GM23338 (cell line): ENCODE measurements around the gene ESPL1. TPM values are rescaled to one million over a fixed set of nuclear protein-coding genes. Genes with fewer than 3 reads are reported as not detected.

Experiments used
- ATAC-seq: fragments of 200-7000 bp; cut with Tn5 transposase; 3 replicates; pipeline ENCODE4 v1.9.1; 2020
- DNase-seq: peaks from one replicate; pipeline ENCODE4 v3.0.0-alpha.2; 2015; ENCODE audit warnings: low spot score
- H2AFZ ChIP-seq: fragments of 200-600 bp; sonication (generic); 2 replicates; pipeline ENCODE4 v1.8.0; 2016; ENCODE audit warnings: antibody characterized with exemption, mild to moderate bottlenecking, moderate library complexity
- H3F3A ChIP-seq: fragments of 200-600 bp; sonication (generic); replicated peaks from 2 replicates; pipeline ENCODE4 v1.8.0; 2017; ENCODE audit warnings: antibody characterized with exemption, mixed run types, low read depth
- H3K27ac ChIP-seq: fragments of 200-600 bp; sonication (generic); 2 replicates; pipeline ENCODE4 v1.6.1; 2016; ENCODE audit warnings: low read depth
- H3K27me3 ChIP-seq: fragments of 200-600 bp; sonication (generic); 2 replicates; pipeline ENCODE4 v1.8.0; 2016; ENCODE audit warnings: mild to moderate bottlenecking, mixed run types, moderate library complexity; ENCODE audit not compliant: insufficient read depth
- H3K36me3 ChIP-seq: fragments of 200-600 bp; sonication (generic); 2 replicates; pipeline ENCODE4 v1.8.0; 2016; ENCODE audit warnings: mild to moderate bottlenecking; ENCODE audit not compliant: insufficient read depth
- H3K4me1 ChIP-seq: fragments of 200-600 bp; sonication (generic); 2 replicates; pipeline ENCODE4 v1.8.0; 2016; ENCODE audit warnings: mild to moderate bottlenecking, moderate library complexity; ENCODE audit not compliant: insufficient read depth
- H3K4me2 ChIP-seq: fragments of 200-600 bp; sonication (generic); 2 replicates; pipeline ENCODE4 v1.7.1; 2017; ENCODE audit warnings: mixed run types
- H3K4me3 ChIP-seq: fragments of 200-600 bp; sonication (generic); 2 replicates; pipeline ENCODE4 v1.6.1; 2016; ENCODE audit warnings: mixed run types
- H3K79me2 ChIP-seq: fragments of 200-600 bp; sonication (generic); replicated peaks from 2 replicates; pipeline ENCODE4 v1.8.0; 2017; ENCODE audit warnings: mild to moderate bottlenecking; ENCODE audit not compliant: insufficient read depth
- H3K9me2 ChIP-seq: fragments of 200-600 bp; sonication (generic); 2 replicates; pipeline ENCODE4 v1.8.0; 2017; ENCODE audit not compliant: insufficient read depth
- H4K20me1 ChIP-seq: fragments of 200-600 bp; sonication (generic); replicated peaks from 2 replicates; pipeline ENCODE4 v1.8.0; 2017; ENCODE audit warnings: mild to moderate bottlenecking; ENCODE audit not compliant: insufficient read depth
- H3K27ac Mint-ChIP-seq: 2 replicates; pipeline ENCODE4 v1.8.0; 2020; ENCODE audit warnings: inconsistent platforms, mild to moderate bottlenecking, moderate library complexity, mixed read lengths
- H3K27me3 Mint-ChIP-seq: 3 replicates; pipeline ENCODE4 v1.8.0; 2022; ENCODE audit warnings: low read depth, mild to moderate bottlenecking, moderate library complexity, mixed read lengths, inconsistent platforms; ENCODE audit not compliant: insufficient read depth, poor library complexity
- H3K36me3 Mint-ChIP-seq: 3 replicates; pipeline ENCODE4 v1.8.0; 2021; ENCODE audit warnings: low read depth, mild to moderate bottlenecking, inconsistent platforms, moderate library complexity, mixed read lengths
- H3K4me1 Mint-ChIP-seq: 3 replicates; pipeline ENCODE4 v1.8.0; 2020; ENCODE audit warnings: mild to moderate bottlenecking, inconsistent platforms, mixed read lengths
- H3K4me3 Mint-ChIP-seq: 3 replicates; pipeline ENCODE4 v1.8.0; 2021; ENCODE audit warnings: moderate library complexity, mild to moderate bottlenecking, inconsistent platforms, mixed read lengths
- H3K9me3 Mint-ChIP-seq: 3 replicates; pipeline ENCODE4 v1.8.0; 2020; ENCODE audit warnings: moderate library complexity, mild to moderate bottlenecking, inconsistent platforms, mixed read lengths
- EZH2 ChIP-seq: fragments of 200-600 bp; sonication (generic); IDR thresholded peaks from one replicate; pipeline ENCODE4 v1.8.0; 2017; ENCODE audit warnings: antibody characterized with exemption, mild to moderate bottlenecking, low read depth; ENCODE audit not compliant: unreplicated experiment
- EZH2phosphoT487 ChIP-seq: fragments of 200-600 bp; sonication (generic); IDR thresholded peaks from one replicate; pipeline ENCODE4 v1.8.1; 2018; ENCODE audit warnings: antibody characterized with exemption; ENCODE audit not compliant: unreplicated experiment
- JUNB ChIP-seq: IDR thresholded peaks from one replicate; pipeline ENCODE4 v1.6.1; 2016; ENCODE audit warnings: antibody characterized with exemption; ENCODE audit not compliant: unreplicated experiment
- NANOG ChIP-seq: IDR thresholded peaks from 2 replicates; pipeline ENCODE4 v1.6.1; 2016; ENCODE audit warnings: antibody characterized with exemption, borderline replicate concordance
- POLR2AphosphoS5 ChIP-seq: IDR thresholded peaks from 2 replicates; pipeline ENCODE4 v1.6.1; 2016; ENCODE audit warnings: antibody characterized with exemption, low read depth
- STAT1 ChIP-seq: IDR thresholded peaks from one replicate; pipeline ENCODE4 v1.6.1; 2016; ENCODE audit warnings: antibody characterized with exemption; ENCODE audit not compliant: unreplicated experiment
- ZNF114 ChIP-seq: fragments of 250-450 bp; sonication (Bioruptor Pico); IDR thresholded peaks from 2 replicates; pipeline ENCODE4 v1.5.0; 2020; ENCODE audit warnings: mild to moderate bottlenecking, moderate library complexity
- ZNF331 ChIP-seq: fragments of 250-450 bp; sonication (Bioruptor Pico); IDR thresholded peaks from 2 replicates; pipeline ENCODE4 v1.5.0; 2020; ENCODE audit warnings: low read depth, mild to moderate bottlenecking, moderate library complexity
- polyA plus RNA-seq: library from polyadenylated mRNA; unstranded; fragments of >200 nt; fragmentation: Nextera tagmentation; extraction: Ambion mirVana; gene quantifications from 2 replicates; pipeline ENCODE4 v1.2.1, GENCODE V29; 2016
- total RNA-seq: library from RNA; depleted of rRNA; stranded (reverse); fragments of >200 nt; shearing (Covaris generic); gene quantifications from 2 replicates; pipeline ENCODE4 v1.2.3, GENCODE V29; 2014
- TF ChIP-seq, protein P1 (sequence below), 2 experiments: fragments of 200-600 bp in 1 of 2; sonication (generic) in 1 of 2; conservative IDR thresholded peaks; 2 replicates each; pipeline versions ENCODE4 v1.5.1 to v1.6.1; 2016 to 2017; ENCODE audit warnings: antibody characterized with exemption in 2 of 2, low read depth in 2 of 2, mild to moderate bottlenecking in 2 of 2, moderate library complexity in 1 of 2
- TF ChIP-seq, protein P2 (sequence below): IDR thresholded peaks from 2 replicates; pipeline ENCODE4 v1.6.1; 2016; ENCODE audit warnings: antibody characterized with exemption
- TF ChIP-seq, protein P3 (sequence below): fragments of 250-450 bp; sonication (Bioruptor Pico); IDR thresholded peaks from 2 replicates; pipeline ENCODE4 v1.5.0; 2020; ENCODE audit warnings: mild to moderate bottlenecking, moderate library complexity

ESPL1 gene
- total and polyA plus RNA-seq, 2 experiments from 2014 or later, result 13.2 to 56.5 TPM

DNA sequence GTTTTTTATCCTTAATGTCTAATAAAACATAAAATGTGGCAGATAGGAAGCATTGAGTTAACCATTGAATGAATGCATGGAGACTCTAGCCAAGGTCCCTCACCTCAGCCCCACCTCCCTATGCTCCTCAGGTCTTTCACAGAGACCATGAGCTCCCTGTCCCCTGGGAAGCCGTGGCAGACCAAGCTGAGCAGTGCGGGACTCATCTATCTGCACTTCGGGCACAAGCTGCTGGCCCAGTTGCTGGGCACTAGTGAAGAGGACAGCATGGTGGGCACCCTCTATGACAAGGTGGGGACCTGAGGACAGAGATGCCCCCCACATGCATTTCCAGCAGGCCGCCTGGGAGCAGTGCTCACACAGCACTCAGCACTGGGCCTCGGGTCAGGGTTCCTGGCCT, 34.8 kb downstream of the ESPL1 start:
- H3K4me2 ChIP-seq, result no peak overlapping the region
- peaks cover 13% of the 10 kb centered on the region for H3K4me1 Mint-ChIP-seq

More for the DNA sequence above, 34.8 kb downstream of the ESPL1 start:
- Mint-ChIP-seq H3K4me3 (no peak overlapping the region), H3K27me3 (peaks cover 5% of the 10 kb centered on the region), H3K36me3 (peaks cover 70% of the 10 kb centered on the region), H3K9me3 (no peaks in the 10 kb centered on the region; the same call in 2 of the 3 replicates), H3K27ac (no peak overlapping the region)
- no peaks in the 10 kb centered on the region for H3K9me2 ChIP-seq
- H3K27me3 ChIP-seq, result no peaks in the 10 kb centered on the region
- ATAC-seq, result no peak
- TF ChIP-seq, protein P1, sequence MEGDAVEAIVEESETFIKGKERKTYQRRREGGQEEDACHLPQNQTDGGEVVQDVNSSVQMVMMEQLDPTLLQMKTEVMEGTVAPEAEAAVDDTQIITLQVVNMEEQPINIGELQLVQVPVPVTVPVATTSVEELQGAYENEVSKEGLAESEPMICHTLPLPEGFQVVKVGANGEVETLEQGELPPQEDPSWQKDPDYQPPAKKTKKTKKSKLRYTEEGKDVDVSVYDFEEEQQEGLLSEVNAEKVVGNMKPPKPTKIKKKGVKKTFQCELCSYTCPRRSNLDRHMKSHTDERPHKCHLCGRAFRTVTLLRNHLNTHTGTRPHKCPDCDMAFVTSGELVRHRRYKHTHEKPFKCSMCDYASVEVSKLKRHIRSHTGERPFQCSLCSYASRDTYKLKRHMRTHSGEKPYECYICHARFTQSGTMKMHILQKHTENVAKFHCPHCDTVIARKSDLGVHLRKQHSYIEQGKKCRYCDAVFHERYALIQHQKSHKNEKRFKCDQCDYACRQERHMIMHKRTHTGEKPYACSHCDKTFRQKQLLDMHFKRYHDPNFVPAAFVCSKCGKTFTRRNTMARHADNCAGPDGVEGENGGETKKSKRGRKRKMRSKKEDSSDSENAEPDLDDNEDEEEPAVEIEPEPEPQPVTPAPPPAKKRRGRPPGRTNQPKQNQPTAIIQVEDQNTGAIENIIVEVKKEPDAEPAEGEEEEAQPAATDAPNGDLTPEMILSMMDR (conservative IDR thresholded peaks at IDR 0.05; ENCODE audit: low read depth in 2 of 2), result no peak
- TF ChIP-seq JUNB (no peak), EZH2 (no peak), ZNF114 (CRISPR knock-in tag) (no peak), ZNF331 (CRISPR knock-in tag) (no peak), NANOG (no peak), POLR2AphosphoS5 (no peak), EZH2phosphoT487 (no peak), STAT1 (no peak)
- TF ChIP-seq, protein P2, sequence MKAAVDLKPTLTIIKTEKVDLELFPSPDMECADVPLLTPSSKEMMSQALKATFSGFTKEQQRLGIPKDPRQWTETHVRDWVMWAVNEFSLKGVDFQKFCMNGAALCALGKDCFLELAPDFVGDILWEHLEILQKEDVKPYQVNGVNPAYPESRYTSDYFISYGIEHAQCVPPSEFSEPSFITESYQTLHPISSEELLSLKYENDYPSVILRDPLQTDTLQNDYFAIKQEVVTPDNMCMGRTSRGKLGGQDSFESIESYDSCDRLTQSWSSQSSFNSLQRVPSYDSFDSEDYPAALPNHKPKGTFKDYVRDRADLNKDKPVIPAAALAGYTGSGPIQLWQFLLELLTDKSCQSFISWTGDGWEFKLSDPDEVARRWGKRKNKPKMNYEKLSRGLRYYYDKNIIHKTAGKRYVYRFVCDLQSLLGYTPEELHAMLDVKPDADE, result no peak
- TF ChIP-seq, protein P3, sequence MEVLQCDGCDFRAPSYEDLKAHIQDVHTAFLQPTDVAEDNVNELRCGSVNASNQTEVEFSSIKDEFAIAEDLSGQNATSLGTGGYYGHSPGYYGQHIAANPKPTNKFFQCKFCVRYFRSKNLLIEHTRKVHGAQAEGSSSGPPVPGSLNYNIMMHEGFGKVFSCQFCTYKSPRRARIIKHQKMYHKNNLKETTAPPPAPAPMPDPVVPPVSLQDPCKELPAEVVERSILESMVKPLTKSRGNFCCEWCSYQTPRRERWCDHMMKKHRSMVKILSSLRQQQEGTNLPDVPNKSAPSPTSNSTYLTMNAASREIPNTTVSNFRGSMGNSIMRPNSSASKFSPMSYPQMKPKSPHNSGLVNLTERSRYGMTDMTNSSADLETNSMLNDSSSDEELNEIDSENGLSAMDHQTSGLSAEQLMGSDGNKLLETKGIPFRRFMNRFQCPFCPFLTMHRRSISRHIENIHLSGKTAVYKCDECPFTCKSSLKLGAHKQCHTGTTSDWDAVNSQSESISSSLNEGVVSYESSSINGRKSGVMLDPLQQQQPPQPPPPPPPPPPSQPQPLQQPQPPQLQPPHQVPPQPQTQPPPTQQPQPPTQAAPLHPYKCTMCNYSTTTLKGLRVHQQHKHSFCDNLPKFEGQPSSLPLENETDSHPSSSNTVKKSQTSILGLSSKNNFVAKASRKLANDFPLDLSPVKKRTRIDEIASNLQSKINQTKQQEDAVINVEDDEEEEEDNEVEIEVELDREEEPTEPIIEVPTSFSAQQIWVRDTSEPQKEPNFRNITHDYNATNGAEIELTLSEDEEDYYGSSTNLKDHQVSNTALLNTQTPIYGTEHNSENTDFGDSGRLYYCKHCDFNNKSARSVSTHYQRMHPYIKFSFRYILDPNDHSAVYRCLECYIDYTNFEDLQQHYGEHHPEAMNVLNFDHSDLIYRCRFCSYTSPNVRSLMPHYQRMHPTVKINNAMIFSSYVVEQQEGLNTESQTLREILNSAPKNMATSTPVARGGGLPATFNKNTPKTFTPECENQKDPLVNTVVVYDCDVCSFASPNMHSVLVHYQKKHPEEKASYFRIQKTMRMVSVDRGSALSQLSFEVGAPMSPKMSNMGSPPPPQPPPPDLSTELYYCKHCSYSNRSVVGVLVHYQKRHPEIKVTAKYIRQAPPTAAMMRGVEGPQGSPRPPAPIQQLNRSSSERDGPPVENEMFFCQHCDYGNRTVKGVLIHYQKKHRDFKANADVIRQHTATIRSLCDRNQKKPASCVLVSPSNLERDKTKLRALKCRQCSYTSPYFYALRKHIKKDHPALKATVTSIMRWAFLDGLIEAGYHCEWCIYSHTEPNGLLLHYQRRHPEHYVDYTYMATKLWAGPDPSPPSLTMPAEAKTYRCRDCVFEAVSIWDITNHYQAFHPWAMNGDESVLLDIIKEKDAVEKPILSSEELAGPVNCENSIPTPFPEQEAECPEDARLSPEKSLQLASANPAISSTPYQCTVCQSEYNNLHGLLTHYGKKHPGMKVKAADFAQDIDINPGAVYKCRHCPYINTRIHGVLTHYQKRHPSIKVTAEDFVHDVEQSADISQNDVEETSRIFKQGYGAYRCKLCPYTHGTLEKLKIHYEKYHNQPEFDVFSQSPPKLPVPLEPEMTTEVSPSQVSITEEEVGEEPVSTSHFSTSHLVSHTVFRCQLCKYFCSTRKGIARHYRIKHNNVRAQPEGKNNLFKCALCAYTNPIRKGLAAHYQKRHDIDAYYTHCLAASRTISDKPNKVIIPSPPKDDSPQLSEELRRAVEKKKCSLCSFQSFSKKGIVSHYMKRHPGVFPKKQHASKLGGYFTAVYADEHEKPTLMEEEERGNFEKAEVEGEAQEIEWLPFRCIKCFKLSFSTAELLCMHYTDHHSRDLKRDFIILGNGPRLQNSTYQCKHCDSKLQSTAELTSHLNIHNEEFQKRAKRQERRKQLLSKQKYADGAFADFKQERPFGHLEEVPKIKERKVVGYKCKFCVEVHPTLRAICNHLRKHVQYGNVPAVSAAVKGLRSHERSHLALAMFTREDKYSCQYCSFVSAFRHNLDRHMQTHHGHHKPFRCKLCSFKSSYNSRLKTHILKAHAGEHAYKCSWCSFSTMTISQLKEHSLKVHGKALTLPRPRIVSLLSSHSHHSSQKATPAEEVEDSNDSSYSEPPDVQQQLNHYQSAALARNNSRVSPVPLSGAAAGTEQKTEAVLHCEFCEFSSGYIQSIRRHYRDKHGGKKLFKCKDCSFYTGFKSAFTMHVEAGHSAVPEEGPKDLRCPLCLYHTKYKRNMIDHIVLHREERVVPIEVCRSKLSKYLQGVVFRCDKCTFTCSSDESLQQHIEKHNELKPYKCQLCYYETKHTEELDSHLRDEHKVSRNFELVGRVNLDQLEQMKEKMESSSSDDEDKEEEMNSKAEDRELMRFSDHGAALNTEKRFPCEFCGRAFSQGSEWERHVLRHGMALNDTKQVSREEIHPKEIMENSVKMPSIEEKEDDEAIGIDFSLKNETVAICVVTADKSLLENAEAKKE (CRISPR knock-in tag), result no peak
- H4K20me1 ChIP-seq, result no peaks in the 10 kb centered on the region; the same call in 1 of the 2 replicates
- H3K4me3 ChIP-seq, result no peak overlapping the region
- H3K4me1 ChIP-seq, result peaks cover 10% of the 10 kb centered on the region; the same call in 1 of the 2 replicates
- peaks cover 15% of the 10 kb centered on the region for H3K79me2 ChIP-seq
- peaks cover 29% of the 10 kb centered on the region for H3F3A ChIP-seq
- no peak for DNase-seq
- H3K36me3 ChIP-seq, result peaks cover 22% of the 10 kb centered on the region
- H3K27ac ChIP-seq, result no peak overlapping the region
- H2AFZ ChIP-seq, result no peak overlapping the region
